OCI-LY1 (cell line): Measurements from ENCODE around the gene MUC12.
"Not testable (repeated sequence)": the region's sequence is repeated elsewhere in the genome, so short reads cannot be mapped to it uniquely, and the experiment has no call there.

Experiments used
- H2AFZ ChIP-seq: fragments of 200-600 bp; sonication (generic), shearing (Covaris generic); 2 replicates; pipeline ENCODE4 v1.6.0; 2014; ENCODE audit warnings: antibody characterized with exemption, mild to moderate bottlenecking, low read length
- H3F3A ChIP-seq: fragments of 200-600 bp; sonication (generic), shearing (Covaris generic); 2 replicates; pipeline ENCODE4 v1.6.0; 2014; ENCODE audit warnings: mild to moderate bottlenecking, antibody characterized with exemption, low read length, moderate library complexity; ENCODE audit not compliant: insufficient read depth
- H3K27ac ChIP-seq: fragments of 200-600 bp; sonication (generic); 2 replicates; pipeline ENCODE4 v1.5.1; 2014; ENCODE audit warnings: low read length, mixed run types, mild to moderate bottlenecking, low read depth; ENCODE audit not compliant: poor library complexity, severe bottlenecking
- H3K27me3 ChIP-seq: fragments of 200-600 bp; sonication (generic); 2 replicates; pipeline ENCODE4 v1.6.0; 2014; ENCODE audit warnings: antibody characterized with exemption, mild to moderate bottlenecking, low read length, moderate library complexity; ENCODE audit not compliant: insufficient read depth
- H3K36me3 ChIP-seq: fragments of 200-600 bp; sonication (generic); 2 replicates; pipeline ENCODE4 v1.6.1; 2014; ENCODE audit warnings: mild to moderate bottlenecking, antibody characterized with exemption, low read length, moderate library complexity, mixed read lengths; ENCODE audit not compliant: insufficient read depth
- H3K4me1 ChIP-seq: fragments of 200-600 bp; sonication (generic); 2 replicates; pipeline ENCODE4 v1.5.1; 2014; ENCODE audit warnings: mild to moderate bottlenecking, low read length, moderate library complexity; ENCODE audit not compliant: insufficient read depth, severe bottlenecking
- H3K4me2 ChIP-seq: fragments of 200-600 bp; sonication (generic), shearing (Covaris generic); 2 replicates; pipeline ENCODE4 v1.6.1; 2014; ENCODE audit warnings: low read length
- H3K4me3 ChIP-seq: fragments of 200-600 bp; sonication (generic); 2 replicates; pipeline ENCODE4 v1.5.1; 2014; ENCODE audit warnings: low read length, low read depth, mild to moderate bottlenecking, mixed read lengths; ENCODE audit not compliant: poor library complexity, severe bottlenecking
- H3K79me2 ChIP-seq: fragments of 200-600 bp; shearing (Covaris generic); 2 replicates; pipeline ENCODE4 v1.6.1; 2016; ENCODE audit warnings: mixed run types, low read length, mixed read lengths; ENCODE audit not compliant: insufficient read depth
- H3K9ac ChIP-seq: fragments of 200-600 bp; sonication (generic), shearing (Covaris generic); 2 replicates; pipeline ENCODE4 v1.6.1; 2014; ENCODE audit warnings: mild to moderate bottlenecking, low read length, mixed read lengths
- H3K9me2 ChIP-seq: fragments of 200-600 bp; sonication (generic), shearing (Covaris generic); 2 replicates; pipeline ENCODE4 v1.6.1; 2014; ENCODE audit warnings: low read depth, mild to moderate bottlenecking, low read length, mixed read lengths
- H3K9me3 ChIP-seq: fragments of 200-600 bp; shearing (Covaris generic); 2 replicates; pipeline ENCODE4 v1.6.1; 2014; ENCODE audit warnings: low read length, mixed read lengths
- H4K20me1 ChIP-seq: fragments of 200-600 bp; sonication (generic), shearing (Covaris generic); 2 replicates; pipeline ENCODE4 v1.6.0; 2016; ENCODE audit warnings: mild to moderate bottlenecking, low read length; ENCODE audit not compliant: insufficient read depth
- CTCF ChIP-seq: fragments of 200-600 bp; sonication (generic), shearing (Covaris generic); IDR thresholded peaks from 2 replicates; pipeline ENCODE4 v1.5.1; 2017; ENCODE audit warnings: mild to moderate bottlenecking, antibody characterized with exemption, low read length, moderate library complexity, mixed read lengths
- EZH2 ChIP-seq: fragments of 200-600 bp; sonication (generic), shearing (Covaris generic); IDR thresholded peaks from 2 replicates; pipeline ENCODE4 v1.8.0; 2017; ENCODE audit warnings: borderline replicate concordance, mixed run types, mild to moderate bottlenecking, antibody characterized with exemption, low read length, moderate library complexity, mixed read lengths

Gene MUC12

GRCh38 chr7:100978300-100978699 lies 8.9 kb downstream of the MUC12 start:
- Histone ChIP-seq H2AFZ (no peak overlapping the region), H3K9ac (no peak overlapping the region), H3K27ac (no peak overlapping the region)

GRCh38 chr7:100983451-100984187 lies 14.3 kb downstream of the MUC12 start:
- Histone ChIP-seq H2AFZ (no peak overlapping the region), H3F3A (no peaks in the 10 kb centered on the region), H3K36me3 (no peaks in the 10 kb centered on the region), H3K9me2 (no peaks in the 10 kb centered on the region), H4K20me1 (no peaks in the 10 kb centered on the region), H3K27me3 (0 out of 2 replicates have a peak, but pooled peaks cover 4% of the 10 kb centered on the region), H3K79me2 (no peaks in the 10 kb centered on the region), H3K4me3 (no peak overlapping the region), H3K4me2 (no peak overlapping the region), H3K4me1 (no peaks in the 10 kb centered on the region), H3K9ac (no peak overlapping the region), H3K27ac (no peak overlapping the region), H3K9me3 (no peaks in the 10 kb centered on the region)
- TF ChIP-seq CTCF (no peak), EZH2 (no peak)

More at GRCh38 chr7:100978300-100978699, 8.9 kb downstream of the MUC12 start:
- Histone ChIP-seq H4K20me1 (no peaks in the 10 kb centered on the region), H3K79me2 (no peaks in the 10 kb centered on the region), H3K36me3 (no peaks in the 10 kb centered on the region), H3K4me2 (no peak overlapping the region), H3K27me3 (peaks cover 6% of the 10 kb centered on the region; the same call in 1 of the 2 replicates), H3K9me2 (no peaks in the 10 kb centered on the region), H3K9me3 (no peaks in the 10 kb centered on the region), H3K4me3 (no peak overlapping the region), H3F3A (no peaks in the 10 kb centered on the region), H3K4me1 (no peaks in the 10 kb centered on the region)
- no peak for TF ChIP-seq CTCF
- TF ChIP-seq EZH2, result no peak

- H3K9me3 ChIP-seq, H3K27me3 ChIP-seq, H3K36me3 ChIP-seq, H3K9me2 ChIP-seq, H4K20me1 ChIP-seq, H3K27ac ChIP-seq, H3F3A ChIP-seq, H2AFZ ChIP-seq, H3K9ac ChIP-seq, H3K4me3 ChIP-seq, H3K4me1 ChIP-seq, H3K4me2 ChIP-seq, H3K79me2 ChIP-seq: not testable (repeated sequence)
These were observed 15.0 kb downstream of the MUC12 start for GRCh38 chr7:100984241-100984918.

- not testable (repeated sequence) for H4K20me1 ChIP-seq, H3K4me3 ChIP-seq, H3K9me3 ChIP-seq, H3K36me3 ChIP-seq, H2AFZ ChIP-seq, H3K9ac ChIP-seq, H3F3A ChIP-seq, H3K4me2 ChIP-seq, H3K79me2 ChIP-seq, H3K9me2 ChIP-seq, H3K27ac ChIP-seq, H3K4me1 ChIP-seq, H3K27me3 ChIP-seq
These were observed 15.8 kb downstream of the MUC12 start for GRCh38 chr7:100985033-100985797.
